MM.1S (cell line): ENCODE results near the gene TTC22.

ENCODE experiments used
- EZH2phosphoT487 ChIP-seq: fragments of 300-600 bp; sonication (generic); IDR thresholded peaks from 2 replicates; pipeline ENCODE4 v1.6.1; 2018; ENCODE audit warnings: antibody characterized with exemption, low read length
- TF ChIP-seq, protein P1 (sequence below): fragments of 300-600 bp; sonication (generic); IDR thresholded peaks from 2 replicates; pipeline ENCODE4 v1.5.1; 2016; ENCODE audit warnings: antibody characterized with exemption, low read length, mixed read lengths

DNA sequence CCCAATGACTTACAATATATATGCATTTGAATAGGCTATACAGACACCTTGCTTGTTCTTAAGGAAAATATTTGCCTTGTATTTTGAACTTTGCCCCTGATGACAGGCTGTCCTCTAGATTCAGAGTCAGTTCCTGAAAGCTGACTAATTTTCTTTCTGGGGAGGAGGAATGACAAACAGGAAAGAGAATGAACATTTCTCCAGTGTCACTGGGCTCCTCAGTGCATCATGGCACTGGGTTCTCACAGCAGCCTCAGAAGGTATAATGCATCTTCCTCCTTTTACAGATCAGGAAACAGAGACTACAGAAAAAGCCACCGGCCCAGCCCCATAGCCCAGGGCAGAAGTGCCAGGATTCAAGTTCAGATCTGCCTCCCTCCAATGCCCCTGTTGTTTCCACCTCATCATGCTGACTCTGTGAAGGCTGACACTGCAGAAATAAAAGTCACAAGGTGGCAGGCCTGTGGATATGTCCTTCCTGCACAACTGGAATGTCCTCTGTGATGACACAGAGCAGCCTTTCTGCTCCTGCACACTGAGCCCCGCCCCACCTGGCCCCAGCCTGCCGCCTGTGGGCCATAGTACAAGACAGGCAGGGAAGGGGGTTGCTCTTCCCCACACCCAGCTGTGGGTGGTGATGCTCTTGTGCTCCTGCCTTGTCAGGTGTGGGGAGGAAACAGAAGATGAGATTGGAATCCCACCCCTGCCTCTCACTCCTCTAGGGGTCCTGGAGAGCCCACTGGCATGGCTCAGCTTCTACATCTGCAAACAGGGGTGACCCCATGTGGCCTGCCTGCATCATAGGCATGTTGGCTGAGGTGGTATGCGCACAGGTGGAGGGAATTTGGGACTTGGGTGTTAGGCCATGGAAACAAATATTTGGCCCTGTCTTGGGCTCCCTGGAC, 6.4 kb downstream of the TTC22 start:
- TF ChIP-seq EZH2phosphoT487, result no peak
- TF ChIP-seq, protein P1, sequence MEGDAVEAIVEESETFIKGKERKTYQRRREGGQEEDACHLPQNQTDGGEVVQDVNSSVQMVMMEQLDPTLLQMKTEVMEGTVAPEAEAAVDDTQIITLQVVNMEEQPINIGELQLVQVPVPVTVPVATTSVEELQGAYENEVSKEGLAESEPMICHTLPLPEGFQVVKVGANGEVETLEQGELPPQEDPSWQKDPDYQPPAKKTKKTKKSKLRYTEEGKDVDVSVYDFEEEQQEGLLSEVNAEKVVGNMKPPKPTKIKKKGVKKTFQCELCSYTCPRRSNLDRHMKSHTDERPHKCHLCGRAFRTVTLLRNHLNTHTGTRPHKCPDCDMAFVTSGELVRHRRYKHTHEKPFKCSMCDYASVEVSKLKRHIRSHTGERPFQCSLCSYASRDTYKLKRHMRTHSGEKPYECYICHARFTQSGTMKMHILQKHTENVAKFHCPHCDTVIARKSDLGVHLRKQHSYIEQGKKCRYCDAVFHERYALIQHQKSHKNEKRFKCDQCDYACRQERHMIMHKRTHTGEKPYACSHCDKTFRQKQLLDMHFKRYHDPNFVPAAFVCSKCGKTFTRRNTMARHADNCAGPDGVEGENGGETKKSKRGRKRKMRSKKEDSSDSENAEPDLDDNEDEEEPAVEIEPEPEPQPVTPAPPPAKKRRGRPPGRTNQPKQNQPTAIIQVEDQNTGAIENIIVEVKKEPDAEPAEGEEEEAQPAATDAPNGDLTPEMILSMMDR, result no peak
